Measurements from ENCODE around the gene TRAPPC6A.

TRAPPC6A gene

GRCh38 chr19:45128806-45129205, 49.2 kb downstream of the TRAPPC6A start:
- no peak overlapping the region for H3K4me3 ChIP-seq (ENCODE audit: low read depth, low read length)
- TF ChIP-seq, protein P1, sequence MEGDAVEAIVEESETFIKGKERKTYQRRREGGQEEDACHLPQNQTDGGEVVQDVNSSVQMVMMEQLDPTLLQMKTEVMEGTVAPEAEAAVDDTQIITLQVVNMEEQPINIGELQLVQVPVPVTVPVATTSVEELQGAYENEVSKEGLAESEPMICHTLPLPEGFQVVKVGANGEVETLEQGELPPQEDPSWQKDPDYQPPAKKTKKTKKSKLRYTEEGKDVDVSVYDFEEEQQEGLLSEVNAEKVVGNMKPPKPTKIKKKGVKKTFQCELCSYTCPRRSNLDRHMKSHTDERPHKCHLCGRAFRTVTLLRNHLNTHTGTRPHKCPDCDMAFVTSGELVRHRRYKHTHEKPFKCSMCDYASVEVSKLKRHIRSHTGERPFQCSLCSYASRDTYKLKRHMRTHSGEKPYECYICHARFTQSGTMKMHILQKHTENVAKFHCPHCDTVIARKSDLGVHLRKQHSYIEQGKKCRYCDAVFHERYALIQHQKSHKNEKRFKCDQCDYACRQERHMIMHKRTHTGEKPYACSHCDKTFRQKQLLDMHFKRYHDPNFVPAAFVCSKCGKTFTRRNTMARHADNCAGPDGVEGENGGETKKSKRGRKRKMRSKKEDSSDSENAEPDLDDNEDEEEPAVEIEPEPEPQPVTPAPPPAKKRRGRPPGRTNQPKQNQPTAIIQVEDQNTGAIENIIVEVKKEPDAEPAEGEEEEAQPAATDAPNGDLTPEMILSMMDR (IDR thresholded peaks at IDR 0.05; ENCODE audit: control insufficient read depth, extremely low read depth, insufficient read depth): no peak
- no peak for DNase-seq (ENCODE audit: low read depth)

DNA sequence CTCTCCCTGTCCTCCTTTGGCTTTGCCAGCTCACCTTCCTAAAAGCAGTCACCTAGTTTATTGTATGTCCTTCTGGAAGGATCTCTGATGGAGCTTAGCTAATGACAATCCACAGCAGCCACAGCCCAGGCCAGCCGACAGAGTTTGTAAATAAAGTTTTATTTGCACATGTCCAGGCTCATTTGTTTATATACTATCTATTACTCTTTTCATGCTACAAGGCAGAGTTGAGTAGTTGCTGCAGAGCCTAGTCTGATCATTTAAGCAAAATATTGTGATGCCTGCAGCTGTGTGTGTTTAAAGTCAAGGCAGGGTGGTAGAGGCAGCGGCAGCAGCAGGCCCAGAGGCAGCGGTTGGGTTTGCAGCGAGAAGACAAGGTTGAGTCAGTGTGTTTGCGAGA, 49.9 kb downstream of the TRAPPC6A start:
- H3K4me3 ChIP-seq (ENCODE audit: low read depth, low read length): no peak overlapping the region
- no peak for DNase-seq (ENCODE audit: low read depth)

GRCh38 chr19:45126654-45127053, 51.4 kb downstream of the TRAPPC6A start:
- no peak overlapping the region for H3K4me3 ChIP-seq (ENCODE audit: low read depth, low read length)
- DNase-seq (ENCODE audit: low read depth): no peak
- TF ChIP-seq, protein P1 (IDR thresholded peaks at IDR 0.05; ENCODE audit: control insufficient read depth, extremely low read depth, insufficient read depth): no peak

More for the DNA sequence above, 49.9 kb downstream of the TRAPPC6A start:
- TF ChIP-seq, protein P1 (IDR thresholded peaks at IDR 0.05; ENCODE audit: control insufficient read depth, extremely low read depth, insufficient read depth): no peak

DNA sequence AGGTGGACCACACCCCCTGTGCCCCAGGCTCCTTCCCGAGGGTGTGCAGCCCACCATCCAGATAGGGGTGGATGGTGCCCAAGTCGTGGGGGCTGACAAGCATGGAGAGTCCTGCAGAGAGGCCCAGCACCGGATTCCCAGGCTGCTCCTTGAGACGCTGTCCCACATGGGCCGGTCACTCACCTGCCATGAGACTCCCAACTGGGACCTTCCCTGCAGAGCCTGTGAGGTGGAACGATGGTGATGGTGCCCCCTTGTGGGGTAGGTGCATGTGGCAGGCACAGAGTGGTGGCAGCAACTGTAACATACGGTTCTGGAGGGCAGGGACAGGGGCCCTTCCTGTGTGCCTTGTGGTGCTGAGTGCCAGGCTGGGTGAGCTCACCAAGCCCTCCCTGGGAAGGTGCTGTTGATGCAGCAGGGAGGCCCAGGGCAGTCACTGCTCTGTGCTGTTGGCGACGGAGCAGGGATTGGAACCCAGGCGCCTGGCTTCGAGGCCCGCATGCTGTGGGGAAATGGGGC, 52.0 kb downstream of the TRAPPC6A start:
- TF ChIP-seq, protein P1 (IDR thresholded peaks at IDR 0.05; ENCODE audit: control insufficient read depth, extremely low read depth, insufficient read depth): peak; percentile 48
- H3K4me3 ChIP-seq (ENCODE audit: low read depth, low read length): no peak overlapping the region
- no peak for DNase-seq (ENCODE audit: low read depth)

DNA sequence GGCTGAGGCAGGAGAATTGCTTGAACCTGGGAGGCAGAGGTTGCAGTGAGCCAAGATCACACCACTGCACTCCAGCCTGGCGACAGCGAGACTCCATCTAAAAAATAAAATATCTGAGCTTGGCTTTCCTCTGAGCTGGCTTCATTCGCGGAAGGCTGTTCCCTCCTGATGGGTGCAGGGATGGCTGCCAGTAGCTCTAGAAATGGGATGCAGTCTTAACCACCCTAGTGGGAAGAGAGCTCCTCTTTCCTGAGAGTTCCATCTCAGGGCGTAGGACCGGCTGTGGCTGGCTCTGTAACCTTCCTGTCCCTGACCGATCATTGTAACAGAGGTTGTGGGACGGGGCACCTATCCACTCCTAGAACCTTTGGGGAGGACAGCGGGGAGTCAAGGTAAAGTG, 52.7 kb downstream of the TRAPPC6A start:
- no peak for DNase-seq (ENCODE audit: low read depth)
- TF ChIP-seq, protein P1 (IDR thresholded peaks at IDR 0.05; ENCODE audit: control insufficient read depth, extremely low read depth, insufficient read depth): no peak
- H3K4me3 ChIP-seq (ENCODE audit: low read depth, low read length): no peak overlapping the region

- DNase-seq (ENCODE audit: low read depth): no peak
- H3K4me3 ChIP-seq (ENCODE audit: low read depth, low read length): no peak overlapping the region
- TF ChIP-seq, protein P1 (IDR thresholded peaks at IDR 0.05; ENCODE audit: control insufficient read depth, extremely low read depth, insufficient read depth): no peak
Measured at GRCh38 chr19:45124021-45124420, 54.0 kb downstream of the TRAPPC6A start.

DNA sequence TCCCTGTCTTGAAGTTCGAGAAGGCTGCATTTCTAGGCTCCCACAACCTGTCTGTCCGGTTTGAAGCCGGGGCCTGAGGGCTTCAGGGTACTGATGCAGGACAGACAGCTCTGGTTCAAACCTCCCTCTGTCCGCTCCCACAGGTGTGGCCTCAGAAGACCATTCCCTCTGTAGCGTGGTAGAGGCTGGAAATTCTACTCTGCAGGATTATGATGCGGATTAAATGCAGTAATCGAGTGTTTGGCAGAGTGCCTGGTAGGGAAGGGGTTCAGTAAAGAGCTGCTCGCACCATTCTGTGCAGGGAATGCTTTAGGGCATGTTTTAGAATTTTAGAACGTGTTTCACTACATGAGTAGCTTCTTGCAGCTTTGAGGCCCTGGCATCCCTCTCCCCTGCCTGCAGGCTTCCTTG, 54.6 kb downstream of the TRAPPC6A start:
- DNase-seq (ENCODE audit: low read depth): no peak
- TF ChIP-seq, protein P1 (IDR thresholded peaks at IDR 0.05; ENCODE audit: control insufficient read depth, extremely low read depth, insufficient read depth): no peak

More for the DNA sequence above, 54.6 kb downstream of the TRAPPC6A start:
- no peak overlapping the region for H3K4me3 ChIP-seq (ENCODE audit: low read depth, low read length)

Measured in LNCaP clone FGC (cell line).